Vagina (tissue), 2 donors: ENCODE measurements around the gene CCDC182.

Source experiments
- POLR2A ChIP-seq, 2 donors: fragments of 450-650 bp; IDR thresholded peaks; one replicate each; pipeline ENCODE4 v1.6.1; 2017; ENCODE audit warnings: antibody characterized with exemption in 2 of 2, mild to moderate bottlenecking in 2 of 2, moderate library complexity in 2 of 2
- TF ChIP-seq, protein P1 (sequence below), 3 experiments: fragments of 450-650 bp in 2 of 3; fragments of 200-600 bp in 1 of 3; sonication (generic) in 1 of 3; IDR thresholded peaks; one replicate each; pipeline ENCODE4 v1.5.1; 2017 to 2019; ENCODE audit warnings: antibody characterized with exemption in 3 of 3, mild to moderate bottlenecking in 2 of 3, moderate library complexity in 2 of 3

DNA sequence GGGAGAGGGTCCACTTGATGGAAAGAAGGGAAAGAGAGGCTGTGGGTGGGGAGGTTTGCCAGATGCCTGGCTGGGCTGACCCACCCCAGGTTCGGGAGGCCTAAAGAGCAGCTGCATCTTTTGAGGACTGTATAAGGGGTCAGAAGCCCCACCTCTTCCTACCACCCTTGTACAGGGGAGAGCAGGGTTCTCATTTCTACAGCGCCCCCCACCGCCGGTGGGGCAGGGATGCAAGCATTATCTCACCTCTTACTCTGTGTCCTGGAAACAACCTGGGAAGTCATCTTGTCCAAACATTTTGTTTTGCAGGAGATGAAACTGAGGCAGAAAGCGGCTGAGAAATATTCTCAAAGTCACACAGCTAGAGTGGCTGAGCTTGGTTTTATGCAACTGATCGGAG lies 22.5 kb upstream of the CCDC182 start:
- TF ChIP-seq POLR2A (IDR thresholded peaks at IDR 0.05), result no peak
- TF ChIP-seq, protein P1, sequence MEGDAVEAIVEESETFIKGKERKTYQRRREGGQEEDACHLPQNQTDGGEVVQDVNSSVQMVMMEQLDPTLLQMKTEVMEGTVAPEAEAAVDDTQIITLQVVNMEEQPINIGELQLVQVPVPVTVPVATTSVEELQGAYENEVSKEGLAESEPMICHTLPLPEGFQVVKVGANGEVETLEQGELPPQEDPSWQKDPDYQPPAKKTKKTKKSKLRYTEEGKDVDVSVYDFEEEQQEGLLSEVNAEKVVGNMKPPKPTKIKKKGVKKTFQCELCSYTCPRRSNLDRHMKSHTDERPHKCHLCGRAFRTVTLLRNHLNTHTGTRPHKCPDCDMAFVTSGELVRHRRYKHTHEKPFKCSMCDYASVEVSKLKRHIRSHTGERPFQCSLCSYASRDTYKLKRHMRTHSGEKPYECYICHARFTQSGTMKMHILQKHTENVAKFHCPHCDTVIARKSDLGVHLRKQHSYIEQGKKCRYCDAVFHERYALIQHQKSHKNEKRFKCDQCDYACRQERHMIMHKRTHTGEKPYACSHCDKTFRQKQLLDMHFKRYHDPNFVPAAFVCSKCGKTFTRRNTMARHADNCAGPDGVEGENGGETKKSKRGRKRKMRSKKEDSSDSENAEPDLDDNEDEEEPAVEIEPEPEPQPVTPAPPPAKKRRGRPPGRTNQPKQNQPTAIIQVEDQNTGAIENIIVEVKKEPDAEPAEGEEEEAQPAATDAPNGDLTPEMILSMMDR (IDR thresholded peaks at IDR 0.05), result no peak
